Measurements from ENCODE around the gene BLM.

BLM gene

DNA sequence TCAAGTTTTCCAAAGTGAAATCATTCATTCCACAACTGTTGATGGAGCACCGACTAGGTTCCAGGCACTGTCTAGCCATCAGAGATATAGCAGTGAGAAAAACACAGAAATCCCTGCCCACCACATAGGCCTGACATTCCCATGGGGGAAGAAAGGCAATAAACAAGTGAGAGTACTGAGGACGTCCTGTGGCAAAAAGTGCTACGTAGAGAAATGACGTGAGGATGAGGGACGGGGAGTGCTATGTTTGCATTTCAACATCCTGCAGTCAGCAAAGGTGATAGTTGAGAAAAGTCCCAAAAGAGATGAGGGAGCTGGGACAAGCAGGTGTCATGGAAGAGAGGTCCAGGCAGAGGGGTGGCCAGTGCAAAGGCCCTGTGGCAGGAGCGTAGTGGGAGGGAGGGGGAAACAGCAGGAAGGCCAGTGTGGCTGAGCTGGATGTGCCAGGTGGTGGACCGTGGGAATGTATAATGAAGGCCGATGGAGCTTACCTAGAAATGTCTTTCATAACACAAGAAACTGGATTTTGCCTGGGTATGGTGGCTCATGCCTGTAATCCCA lies 140.8 kb downstream of the BLM start:
- no peak for DNase-seq

DNA sequence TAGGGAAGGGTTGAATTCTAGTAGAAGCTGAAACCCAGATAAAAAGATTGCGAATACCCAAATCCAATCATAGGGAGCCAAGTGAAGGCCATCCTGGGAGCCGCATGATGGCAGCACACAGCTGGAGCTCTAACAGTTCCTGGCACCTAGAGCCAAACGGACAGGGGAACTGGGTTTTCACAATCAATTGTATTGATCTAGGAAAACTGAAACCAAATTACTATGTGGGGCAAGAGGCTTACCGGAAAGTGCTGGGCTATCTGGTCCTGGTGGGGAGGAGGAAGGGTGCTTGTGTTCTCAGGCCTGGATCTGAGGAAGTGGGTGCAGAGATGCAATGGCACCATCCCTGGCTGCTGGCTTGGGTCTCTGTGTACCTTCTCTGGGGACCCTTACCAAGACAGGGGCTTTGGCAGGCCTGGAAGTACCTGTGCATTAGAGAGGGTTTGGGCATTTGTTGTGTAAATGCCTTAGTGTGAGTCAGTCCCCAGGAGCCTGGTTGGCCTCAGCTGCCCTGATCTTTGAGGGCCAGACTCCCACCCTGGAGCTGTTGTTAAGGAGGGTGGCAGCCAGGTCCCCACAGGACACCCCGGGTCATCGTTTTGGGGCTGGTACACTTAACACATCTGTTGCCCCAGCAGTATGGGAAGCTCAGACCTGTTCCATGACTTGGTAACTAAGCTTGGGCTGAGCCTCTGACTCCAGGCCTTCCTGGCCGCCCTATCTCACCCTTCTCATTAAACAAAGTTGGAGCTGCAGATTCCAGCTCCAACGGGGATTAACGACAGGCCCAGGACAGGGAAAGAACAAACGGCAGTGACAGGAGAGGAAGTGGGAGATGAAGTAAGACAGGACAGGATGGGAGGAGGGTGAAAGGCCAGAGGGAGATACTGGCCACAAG lies 142.3 kb downstream of the BLM start:
- DNase-seq = no peak

DNA sequence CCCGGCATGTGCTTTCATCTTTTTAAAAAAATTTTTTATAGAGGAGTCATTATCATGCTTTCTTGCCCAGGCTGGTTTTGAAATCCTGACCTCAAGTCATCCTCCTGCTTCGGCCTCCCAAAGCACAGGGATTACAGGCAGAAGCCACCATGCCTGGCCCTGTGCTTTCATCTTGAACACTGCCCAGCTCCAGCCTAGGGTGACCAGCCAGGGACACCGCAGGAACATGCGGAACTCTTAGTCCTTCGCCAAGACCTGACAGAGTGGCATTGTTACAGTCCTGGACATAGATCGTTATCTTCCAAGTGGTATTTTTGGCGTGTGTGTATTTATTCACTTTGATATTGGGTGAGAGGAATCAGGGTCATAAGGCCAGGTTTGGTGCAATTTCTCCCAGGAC lies 143.3 kb downstream of the BLM start:
- no peak for DNase-seq

DNA sequence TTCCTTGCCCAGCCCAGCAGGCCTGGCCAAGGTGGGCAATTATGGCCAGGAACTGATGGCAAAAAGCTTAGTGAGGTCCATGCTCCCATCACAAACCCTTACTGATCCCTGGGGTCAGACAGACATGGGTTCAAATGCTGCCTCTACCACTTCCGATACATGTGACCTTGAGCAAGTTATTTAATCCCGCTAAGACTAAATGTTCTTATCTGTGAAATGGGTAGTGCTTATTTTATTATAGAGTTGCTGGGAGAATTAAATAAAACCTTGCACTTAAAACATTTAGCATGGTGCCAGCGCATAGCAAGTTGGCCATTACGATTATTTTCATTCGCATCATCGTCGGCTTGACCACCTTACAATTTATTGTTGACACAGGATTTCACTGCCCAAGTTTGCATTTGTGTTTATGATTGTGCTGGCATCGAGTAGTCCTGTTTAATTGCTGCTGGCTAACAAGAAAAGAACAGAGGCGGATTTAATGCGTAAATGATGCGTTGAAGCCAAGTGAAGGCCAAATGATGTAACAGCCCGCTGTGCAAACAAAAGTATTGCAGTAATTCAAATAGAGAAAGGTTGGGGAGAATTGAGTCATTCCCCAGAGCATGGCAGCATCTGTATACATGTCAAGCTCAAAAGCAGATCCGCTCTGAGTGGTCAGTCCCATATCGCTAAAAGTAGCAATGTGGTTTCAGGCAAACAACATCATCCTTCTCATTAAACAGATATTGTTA lies 144.0 kb downstream of the BLM start:
- DNase-seq = no peak

DNA sequence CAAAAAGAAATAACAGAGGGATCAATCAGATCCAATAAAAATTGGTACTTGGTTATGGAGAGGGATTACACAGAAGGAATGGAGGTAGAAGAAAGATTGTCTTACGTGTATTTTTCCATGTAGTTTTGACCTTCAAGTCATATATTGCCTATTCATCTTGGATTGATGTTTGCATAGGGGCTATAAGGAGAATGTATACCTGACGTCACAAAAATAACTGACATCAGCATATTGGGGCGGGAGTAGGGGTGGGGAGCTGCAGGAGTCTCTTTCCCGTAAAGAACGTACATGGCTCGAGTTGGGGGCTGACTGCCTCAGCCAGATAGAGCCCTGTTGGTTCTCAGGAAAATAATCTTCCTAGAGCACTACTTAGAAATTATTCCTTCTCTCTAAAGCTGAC lies 145.3 kb downstream of the BLM start:
- DNase-seq = no peak

DNA sequence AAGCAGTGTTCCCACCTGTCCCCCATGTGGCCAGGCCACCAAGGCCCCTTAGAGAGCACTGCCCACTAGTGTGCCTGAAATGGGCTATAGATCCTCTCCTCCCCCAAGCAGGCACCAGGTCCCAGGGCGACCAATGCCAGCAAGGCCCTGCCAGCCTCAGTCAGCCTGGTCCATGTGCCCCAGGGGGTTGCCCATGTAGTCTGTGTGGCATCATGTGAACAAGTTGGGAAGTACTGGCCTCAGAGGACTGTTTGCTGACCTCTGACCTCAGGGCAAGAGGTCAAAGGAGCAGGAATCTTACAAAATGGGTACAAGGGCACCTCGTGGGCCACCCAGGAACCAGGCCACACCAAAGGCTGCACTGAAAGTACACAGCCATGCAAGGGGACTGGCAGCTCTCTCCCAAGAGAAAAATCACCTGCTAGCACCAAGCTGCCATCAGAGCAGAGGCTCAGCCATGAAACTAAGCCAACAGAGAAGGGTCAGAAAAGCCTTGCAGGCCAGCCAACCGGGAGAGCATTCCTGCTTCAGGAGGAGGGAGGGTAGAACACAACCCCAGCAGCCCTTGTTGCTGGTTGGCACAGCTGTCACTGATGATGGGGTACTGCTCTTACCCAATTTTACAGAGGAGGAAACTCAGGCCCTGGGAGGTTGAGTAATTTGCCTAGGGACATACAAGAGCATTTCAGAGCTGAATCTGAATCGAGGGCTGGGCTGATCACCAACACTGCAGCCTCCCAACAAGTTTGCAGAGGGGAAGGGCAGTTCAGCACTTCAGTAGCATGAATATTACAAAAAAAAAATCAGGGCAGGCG lies 146.0 kb downstream of the BLM start:
- DNase-seq = peak; percentile 87

DNA sequence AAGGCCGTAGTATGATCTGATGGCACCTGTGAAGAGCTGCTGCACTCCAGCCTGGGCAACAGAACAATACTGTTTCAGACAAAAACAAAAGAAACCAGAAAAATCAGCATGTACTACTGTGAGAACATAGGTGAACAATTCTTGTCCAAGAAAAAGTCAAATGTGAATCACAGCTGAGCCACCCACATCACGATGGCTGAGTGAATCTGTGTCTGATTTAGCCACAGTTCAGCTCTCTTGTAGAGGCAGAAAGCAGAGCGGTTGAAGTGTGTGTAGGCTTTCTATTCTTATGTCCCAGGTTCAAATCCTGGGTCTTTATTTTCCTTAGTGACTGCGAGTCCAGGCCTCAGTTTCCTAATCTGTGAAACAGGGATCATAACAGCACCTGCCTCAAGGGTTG lies 146.8 kb downstream of the BLM start:
- no peak for DNase-seq

DNA sequence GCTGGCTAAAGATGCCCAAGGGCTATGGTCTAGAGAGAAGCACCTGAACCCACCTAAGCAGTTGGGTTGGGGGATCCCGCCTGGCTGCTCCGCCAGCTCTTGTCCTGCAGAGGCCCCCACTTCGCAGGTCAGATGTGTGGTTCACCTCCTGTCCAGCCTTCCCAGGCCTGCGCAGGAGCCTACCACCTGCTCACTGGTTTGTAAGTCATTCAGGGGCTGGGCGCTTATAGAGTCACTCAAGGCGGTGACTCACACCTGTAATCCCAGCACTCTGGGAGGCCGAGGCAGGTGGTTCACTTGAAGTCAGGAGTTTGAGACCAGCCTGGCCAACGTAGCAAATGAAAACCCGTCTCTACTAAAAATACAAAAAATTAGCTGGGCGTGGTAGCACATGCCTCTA lies 147.4 kb downstream of the BLM start:
- DNase-seq = no peak

DNA sequence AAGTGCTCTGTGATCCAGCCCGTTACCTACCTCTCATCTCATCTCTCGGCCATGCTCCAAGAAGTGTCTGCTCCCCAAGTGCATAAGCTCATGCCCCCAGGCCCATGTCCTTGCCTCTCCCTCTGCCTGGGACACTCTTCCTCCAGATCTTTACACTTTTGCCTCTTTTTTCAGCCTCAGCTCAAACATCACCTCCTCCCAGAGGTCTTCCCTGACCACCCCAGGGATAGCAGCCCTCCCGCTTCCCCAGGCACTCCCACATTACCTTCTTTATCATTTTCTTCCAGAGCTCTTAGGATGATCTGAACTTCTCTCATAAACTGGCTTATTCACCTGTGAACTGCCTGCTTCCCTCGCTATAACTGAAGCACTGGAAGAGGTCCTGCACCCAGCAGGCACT lies 148.6 kb downstream of the BLM start:
- DNase-seq = no peak
